Cardiac septum (tissue), 1 donor: ENCODE measurements around the gene ANKRD44. TPM values are rescaled to one million over a fixed set of nuclear protein-coding genes. Genes with fewer than 3 reads are reported as not detected.

Experiments used
- DNase-seq: peaks from one replicate; pipeline ENCODE4 v3.0.0-alpha.2; 2020; ENCODE audit warnings: low spot score
- intact Hi-C: fragments of 100-400 bp; cut with DNase I; formaldehyde crosslinking; loops from one replicate; pipeline ENCODE4 v1.14.0; 2022
- total RNA-seq: library from RNA; stranded (reverse); fragmentation: NEBNext Ultra II Directional; extraction: Animal tissue kit (Norgen Biotek cat#: 25700); gene quantifications from one replicate; pipeline ENCODE4 v1.2.1, GENCODE V29; 2021
- donor health status: DM: no; HTN: no; CAD: no.

ANKRD44 gene
- total RNA-seq, 1 donor from 2014 or later, result 6.4 TPM

DNA sequence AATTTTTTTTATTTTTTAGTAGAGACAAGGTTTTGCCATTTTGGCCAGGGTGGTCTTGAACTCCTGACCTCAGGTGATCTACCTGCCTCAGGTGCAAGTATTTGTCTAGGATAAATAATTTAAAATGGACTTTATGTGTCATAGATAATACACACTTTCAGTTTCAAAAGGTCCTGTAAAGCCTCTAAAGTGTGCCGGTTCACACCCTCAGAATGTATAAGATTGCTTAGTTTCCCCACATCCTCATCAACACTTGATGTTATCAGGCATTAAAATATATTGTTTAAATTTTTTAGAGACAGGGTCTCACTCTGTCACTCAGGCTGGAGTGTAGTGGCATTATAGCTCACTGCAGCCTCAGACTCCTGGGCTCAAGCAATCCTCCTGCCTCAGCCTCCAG is 170.5 kb downstream of the ANKRD44 start:
- intact Hi-C loops, result no loop called here
- no peak for DNase-seq

DNA sequence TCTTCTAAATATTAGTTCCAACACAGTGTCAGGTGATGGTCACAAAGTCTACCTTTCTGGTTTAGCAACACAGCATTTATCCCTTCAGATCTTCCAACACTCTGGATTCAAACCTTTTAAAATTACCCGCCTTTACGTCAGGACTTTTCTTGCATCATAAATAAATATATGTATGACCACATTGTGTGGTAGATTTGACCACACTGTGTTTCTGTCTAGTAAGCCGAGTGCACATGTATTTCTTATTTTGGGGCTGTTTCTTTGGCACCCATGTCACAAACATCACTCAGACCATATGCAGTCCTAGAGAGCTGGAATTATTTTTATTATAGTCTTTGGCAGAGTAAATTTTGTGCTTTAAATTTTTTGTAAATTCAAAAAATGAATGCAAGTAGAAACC is 172.1 kb downstream of the ANKRD44 start:
- intact Hi-C loops, result no loop called here
- no peak for DNase-seq

DNA sequence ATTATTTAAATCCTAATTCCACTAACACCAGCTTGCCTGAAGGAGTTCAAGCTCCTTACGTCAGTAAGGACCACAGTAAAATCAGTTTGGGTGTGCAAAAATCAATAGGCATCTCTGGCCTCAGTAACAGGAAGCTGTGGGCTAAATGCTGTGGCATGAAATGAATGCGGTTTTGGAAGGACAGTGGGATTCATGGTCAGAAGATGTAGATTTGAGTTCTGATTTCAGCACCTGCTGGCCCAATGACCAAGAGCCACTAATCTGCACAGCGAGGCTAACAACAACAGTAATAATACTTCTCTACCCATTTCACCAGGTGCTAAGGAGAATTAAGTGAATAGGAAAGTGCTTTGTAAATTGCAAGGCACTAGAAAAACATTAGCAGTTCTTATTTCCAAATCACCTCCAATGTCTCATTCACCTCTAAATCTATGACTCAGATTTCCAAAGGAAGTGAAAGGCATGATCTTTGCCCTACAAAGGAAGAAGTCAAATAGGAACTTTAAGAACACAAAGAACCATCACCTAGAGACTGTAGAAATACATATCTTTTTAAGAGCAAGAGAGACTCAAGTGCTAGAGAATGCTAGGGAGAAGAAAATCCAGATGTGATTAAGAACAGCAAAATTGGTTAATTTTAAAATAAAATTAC is 172.6 kb downstream of the ANKRD44 start:
- intact Hi-C loops, result no loop called here

DNA sequence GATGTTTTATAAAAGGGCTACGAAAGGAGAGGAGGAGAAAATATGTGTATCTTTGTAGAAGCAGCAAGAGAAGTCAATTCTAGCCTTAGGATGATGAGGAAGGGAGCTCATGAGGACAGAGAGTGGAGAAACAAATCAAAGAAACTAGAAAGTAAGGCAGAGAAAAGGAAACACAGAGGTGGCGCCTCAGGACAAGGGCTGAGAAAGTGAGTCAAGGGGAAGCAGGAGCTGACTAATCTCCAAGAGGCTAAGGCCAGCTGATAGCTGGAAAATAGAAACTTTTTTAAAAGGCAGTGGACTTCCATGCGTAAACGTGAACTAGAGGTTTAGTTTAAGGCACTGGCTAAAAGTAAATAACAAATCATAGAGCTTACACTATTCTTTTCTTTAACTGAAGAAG is 173.3 kb downstream of the ANKRD44 start:
- intact Hi-C loops, result no loop called here
- DNase-seq, result no peak

More for the DNA sequence above, 172.6 kb downstream of the ANKRD44 start:
- no peak for DNase-seq

DNA sequence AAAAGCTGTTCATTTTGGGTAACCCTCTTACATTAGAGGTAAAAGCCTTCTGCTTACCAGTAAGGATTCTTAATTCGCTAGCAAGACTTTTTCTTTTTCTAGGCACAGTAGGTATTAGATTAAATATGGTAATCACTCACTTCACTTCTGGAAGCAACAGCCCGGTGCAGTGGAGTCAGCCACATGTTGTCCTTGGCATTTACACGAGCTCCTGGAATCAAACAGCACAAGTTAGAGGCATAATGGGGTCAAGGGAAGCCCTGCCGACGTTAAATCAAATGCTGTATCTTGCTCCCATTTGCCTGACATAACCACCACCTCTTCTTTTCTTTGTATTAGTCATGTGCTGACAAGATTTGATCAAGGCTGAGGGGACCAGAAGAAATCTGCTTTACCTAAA is 174.1 kb downstream of the ANKRD44 start:
- intact Hi-C loops, result no loop called here
- no peak for DNase-seq

DNA sequence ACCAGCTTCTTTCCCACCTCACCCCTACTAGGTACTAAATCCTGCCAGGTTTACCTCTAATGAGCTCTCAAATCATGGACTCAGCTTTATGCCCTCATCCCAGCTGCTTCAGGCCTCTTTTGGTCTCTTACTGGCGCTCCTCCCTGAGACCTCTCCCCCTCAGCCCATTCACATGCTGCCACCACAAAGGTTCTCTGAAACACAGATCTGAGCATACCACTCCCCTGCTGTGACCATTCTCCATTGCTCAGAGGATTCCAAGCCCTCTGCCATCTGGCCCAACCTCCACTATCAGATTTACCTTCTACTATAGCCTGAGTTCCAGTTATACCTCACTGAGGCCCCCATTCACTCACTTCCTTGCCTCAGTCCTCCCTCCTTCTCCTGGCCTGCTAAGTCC is 174.8 kb downstream of the ANKRD44 start:
- DNase-seq, result no peak
- intact Hi-C loops, result no loop called here

DNA sequence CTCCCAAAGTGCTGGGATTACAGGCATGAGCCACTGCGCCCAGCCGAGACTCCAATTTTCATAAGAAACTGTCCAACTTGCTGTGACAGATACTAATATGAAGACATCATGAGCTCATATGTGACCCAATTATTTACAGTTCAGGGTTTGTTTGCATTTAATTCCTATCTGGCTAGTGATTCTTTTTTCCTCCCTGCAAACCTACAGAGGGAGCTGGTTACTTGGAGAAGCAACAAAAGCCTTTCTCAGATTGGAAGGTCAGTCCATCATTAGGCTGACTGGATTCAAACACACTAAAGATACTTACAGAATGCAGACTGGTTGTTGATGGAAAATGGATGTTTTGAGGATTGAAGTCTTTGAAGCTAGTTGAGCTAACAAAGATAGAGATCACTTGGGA is 176.4 kb downstream of the ANKRD44 start:
- intact Hi-C loops, result no loop called here

DNA sequence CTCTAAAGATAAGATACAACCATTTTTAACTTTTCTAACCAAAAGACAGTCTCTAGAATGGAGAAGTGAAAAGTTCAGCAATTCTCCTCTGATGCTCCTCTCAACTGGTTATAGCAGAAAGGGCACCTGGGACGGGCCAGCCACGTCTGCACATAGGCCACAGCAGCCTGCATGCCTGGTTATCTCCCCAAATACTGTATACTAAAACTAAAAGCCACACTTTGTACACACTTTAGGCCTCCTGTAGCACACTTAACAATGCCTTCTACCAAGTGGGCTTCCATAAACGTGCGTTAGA is 179.1 kb downstream of the ANKRD44 start:
- intact Hi-C loops, result no loop called here

More for the DNA sequence above, 176.4 kb downstream of the ANKRD44 start:
- DNase-seq, result no peak

DNA sequence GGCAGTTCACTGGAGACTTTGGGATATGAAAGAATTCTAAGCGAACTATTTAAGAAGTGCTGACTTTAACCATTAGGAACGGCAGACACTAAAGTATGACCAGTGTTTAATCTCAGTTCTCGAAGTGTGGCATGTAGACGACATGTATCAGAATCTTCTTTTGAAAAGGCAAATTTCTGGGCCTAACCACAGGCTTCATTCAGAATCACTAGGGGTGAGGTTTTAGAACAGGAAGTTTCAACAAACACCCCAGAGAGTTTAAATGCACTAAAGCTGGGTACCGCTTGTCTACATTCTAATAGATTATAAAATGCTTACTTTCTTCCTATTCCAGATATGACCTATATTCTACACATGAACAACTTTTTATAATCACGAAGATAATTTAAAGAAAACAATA is 180.3 kb downstream of the ANKRD44 start:
- intact Hi-C loops, result no loop called here
- no peak for DNase-seq

More for the DNA sequence above, 179.1 kb downstream of the ANKRD44 start:
- no peak for DNase-seq

DNA sequence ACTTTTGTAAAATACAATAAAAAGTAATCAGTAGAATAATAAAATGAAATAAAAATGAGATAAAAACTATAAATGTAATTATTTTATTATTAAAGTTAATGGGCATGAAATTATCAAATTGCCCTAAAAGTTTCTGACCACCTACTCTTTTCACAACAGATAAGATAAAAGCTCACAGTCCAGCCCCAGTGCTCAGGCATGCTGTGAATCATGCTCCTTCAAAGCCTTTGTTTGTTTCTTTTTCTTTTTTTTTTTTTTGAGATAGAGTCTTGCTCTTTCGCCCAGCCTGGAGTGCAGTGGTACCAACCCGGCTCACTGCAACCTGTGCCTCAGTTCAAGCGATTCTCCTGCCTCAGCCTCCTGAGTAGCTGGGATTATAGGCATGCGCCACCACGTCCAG is 181.7 kb downstream of the ANKRD44 start:
- intact Hi-C loops, result no loop called here
- no peak for DNase-seq

DNA sequence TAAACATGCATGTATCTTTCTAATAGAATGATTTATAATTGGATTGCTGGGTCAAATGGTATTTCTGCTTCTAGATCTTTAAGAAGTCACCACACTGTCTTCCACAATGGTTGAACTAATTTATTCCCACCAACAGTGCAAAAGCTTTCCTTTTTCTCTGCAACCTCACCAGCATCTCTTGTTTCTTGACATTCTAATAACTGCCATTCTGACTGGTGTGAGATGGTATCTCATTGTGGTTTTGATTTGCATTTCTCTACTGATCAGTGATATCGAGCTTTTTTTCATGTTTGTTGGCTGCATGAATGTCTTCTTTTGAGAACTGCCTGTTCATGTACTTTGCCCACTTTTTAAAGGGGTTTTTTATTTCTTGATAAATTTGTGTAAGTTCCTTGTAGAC is 182.5 kb downstream of the ANKRD44 start:
- DNase-seq, result no peak
- intact Hi-C loops, result no loop called here

DNA sequence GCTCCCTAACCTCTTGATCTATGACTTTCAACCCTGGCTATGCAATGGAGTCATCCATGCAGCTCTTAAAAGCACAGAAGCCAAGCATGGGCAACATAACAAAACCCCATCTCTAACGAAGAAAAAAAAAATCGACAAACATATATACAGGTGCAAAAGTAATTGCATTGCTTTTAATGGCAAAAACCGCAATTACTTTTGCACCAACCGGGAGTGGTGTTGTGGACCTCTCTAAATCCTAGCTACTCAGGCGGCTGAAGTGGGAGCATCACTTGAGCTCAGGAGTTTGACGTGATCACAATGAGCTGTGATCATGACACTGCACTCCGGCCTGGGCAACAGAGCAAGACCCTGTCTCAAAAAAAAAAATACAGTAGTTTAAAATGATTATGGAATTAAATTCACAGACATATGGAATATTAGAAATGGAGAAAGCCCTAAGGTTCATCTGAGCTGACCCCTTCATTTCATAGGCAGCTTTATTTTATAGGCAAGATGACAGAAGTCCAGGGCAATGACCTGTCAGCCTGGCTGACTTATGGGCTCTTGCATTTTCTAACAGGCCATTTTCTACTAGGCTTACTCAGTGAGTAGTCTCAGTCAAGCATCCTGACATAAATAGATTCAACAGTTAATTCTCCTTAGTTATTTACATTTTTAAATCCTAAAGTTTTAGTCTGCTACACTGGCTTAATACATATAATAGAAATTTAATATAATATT is 183.8 kb downstream of the ANKRD44 start:
- intact Hi-C loops, result no loop called here
- DNase-seq, result no peak

DNA sequence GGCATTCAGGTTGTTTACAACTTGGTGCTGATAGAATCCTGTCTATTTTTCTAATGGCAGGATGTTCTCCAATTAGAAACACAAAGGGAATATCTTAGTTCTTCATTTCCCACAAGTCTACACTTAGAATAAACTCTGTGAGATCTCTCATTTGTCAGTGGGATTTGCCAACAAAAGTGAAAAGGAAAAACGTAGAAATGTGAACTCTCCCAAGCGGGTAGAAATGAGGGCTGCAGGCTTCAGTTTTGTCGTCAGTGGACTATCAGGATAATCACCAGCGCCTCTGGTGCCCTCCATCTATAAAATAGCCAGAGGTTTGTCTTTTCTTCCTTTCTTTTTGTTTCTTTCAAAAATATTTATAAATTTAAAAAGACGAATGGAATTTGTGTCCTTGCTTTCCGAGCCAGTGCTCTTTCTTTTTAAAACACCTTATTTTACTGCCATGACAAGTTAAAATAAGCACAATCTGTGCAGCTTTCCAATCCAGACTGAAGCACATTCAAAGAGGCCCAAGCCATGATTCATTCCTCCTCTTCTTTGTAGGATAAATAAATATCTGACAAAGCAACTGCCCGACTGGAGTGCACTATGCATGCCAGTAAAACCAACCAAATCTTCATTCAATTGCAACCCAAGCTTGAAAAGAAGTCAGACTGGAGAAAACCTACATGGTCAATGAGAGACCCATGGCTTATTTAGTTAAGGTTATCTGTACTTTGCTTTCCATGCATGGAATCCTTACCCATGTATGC is 185.8 kb downstream of the ANKRD44 start:
- no peak for DNase-seq
- intact Hi-C loops, result no loop called here

DNA sequence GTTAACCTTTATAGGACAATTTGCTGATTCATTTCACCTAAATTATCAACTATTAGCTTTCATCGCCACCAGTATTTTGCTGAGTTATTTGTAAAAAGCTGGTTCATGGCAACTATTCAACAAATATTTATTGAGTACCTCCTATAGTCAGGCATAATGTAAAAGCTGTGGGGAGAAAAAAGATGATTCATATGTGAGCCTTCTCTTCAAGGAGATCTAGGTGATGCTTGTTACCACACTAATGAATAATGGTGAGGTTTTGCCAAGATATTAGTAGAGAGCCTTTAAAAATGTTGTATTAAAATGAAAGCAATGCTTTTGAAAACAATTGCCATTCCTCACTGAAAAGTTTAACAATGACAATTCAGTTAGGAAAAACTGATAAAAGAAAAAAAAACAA is 187.8 kb downstream of the ANKRD44 start:
- intact Hi-C loops, result no loop called here
- DNase-seq, result no peak

DNA sequence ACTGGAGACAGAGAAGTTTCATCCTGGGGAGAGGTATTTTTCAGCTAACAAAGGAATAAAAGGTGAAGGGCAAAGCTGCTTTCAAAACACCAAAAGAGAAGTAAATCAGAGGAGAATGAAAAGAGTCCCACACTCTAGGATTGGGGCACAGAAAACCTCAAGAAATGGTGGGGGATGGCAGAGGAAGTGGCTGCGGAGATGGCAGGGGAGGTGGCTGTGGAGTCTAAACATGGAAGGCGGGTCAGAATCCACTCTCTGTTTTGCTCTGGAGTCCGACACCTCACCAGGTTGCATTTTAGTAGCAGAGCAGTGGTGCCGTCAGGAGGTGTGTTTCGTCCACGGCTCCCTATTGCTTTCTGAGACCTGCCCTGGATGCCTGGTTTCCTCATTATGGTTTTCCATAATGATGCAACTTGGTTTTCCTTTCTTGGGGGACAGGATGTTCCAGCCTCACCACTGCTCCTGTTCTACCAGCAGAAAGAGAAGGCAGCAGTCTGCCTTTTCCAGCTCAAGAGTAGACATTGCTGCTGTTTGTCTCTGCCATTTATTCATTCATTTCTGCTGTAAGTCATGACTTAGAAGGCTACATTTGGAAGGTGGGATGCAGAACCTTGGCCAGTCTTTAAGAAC is 188.7 kb downstream of the ANKRD44 start:
- DNase-seq, result no peak
- intact Hi-C loops, result no loop called here

DNA sequence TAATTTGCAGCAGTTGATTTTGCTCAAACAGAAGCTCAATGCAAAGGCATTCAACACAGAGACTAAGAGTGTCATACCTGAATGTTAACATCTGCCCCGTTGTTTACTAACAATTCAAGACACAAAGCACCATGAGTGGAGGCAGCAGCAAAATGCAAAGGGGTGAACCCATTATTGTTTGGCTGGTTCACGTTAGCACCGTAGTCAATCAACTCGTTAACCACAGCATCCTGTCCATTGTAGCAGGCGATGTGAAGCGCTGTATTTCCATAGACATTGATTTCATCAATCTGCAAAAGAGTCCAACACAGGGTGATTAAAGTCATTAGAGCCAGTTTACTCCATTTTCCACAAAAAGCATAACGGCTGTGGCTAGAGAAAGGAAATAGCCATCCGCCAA is 189.3 kb downstream of the ANKRD44 start:
- intact Hi-C loops, result no loop called here
- DNase-seq, result no peak

DNA sequence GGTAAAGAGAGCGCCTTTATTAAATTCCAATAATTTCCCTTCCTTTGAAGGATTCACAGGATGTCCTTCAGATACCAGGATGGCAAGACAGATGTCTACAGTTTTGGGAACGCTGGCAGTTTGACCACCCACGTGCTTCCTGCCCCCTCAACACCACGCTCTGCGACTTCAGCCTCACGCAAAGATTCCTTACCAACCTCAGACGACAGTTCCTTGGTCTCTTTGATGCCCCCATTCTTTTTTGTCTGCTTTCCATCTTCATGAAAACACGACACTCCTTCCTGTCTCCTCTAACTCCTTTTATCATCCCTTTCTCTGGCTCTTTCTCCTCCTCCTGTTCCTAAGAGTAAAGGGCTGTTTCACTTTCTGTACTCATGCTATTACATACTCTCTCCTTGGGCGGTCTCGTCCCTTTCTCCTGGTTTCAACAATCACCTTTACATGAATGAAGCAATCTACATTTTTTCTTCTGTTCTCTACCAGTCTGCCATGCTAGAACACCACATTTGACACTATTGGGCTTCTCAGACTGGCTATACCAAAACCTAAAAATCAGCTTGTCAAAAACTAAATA is 194.2 kb downstream of the ANKRD44 start:
- intact Hi-C loops, result loop anchor here (1.0 to 10.0 kb wide), 2 partner anchors 48 to 261 kb away; no protein-coding TSS in a partner anchor
- no peak for DNase-seq

DNA sequence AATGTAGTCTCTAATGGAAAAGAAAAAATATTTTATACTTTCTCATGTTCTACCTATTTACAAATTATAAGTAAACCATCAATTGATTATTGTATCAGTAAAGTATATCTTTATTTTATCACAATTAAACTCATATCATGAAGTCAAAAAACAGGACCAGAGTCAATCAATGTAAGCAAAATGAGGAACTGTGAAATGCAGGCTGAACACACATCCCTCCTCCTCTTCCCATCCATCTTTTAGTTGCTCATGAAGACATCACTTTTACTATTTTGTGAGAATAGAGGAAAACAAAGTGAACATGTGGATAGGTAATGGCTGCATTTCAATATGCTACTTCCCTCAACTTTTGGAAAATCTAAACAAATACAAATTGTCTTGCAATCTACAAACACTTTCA is 195.3 kb downstream of the ANKRD44 start:
- intact Hi-C loops, result loop anchor here (10.0 kb wide), 1 partner anchor 49 kb away; no protein-coding TSS in a partner anchor
- no peak for DNase-seq

DNA sequence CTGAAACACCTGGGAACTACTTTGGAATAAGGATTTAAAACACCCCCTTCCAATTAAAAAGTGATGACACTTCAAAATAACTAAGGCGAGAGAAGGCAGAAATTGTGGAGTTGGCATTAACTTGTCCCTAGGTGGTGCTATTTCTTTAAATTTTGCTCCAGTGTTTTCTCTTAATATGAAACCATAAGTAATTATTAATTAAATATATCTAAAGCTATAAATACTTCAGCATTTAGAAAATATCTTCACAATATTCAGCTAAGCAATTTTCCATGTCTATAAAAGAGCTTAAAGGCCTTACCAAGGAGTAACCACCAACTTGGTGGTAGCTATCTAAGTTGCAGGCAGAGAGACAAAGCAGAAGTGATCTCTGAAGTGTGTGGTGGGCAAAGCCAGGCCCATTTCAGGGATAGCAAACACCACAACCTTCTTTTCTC is 197.3 kb downstream of the ANKRD44 start:
- DNase-seq, result no peak

DNA sequence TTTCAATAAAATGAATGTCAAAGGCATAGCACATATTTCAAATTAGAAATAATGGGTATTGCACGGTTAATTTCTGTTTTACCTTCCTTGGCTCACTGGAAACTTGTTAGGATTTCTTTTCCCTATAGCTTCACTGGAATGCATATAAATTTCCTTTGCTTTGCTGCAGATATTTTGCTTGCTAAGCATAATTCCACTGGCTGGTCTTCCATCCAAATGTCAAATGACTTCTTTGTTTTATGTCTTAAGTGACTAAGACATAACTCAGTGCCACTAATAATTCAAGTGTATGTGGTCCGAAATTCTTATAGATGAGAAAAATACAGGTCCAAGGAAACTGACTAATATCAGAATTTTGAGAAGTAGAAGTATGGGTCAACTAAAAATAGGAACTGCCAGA is 201.3 kb downstream of the ANKRD44 start:
- intact Hi-C loops, result loop anchor here (2.0 kb wide), 1 partner anchor 31 kb away; no protein-coding TSS in a partner anchor

More for the DNA sequence above, 197.3 kb downstream of the ANKRD44 start:
- intact Hi-C loops, result loop anchor here (2.0 to 10.0 kb wide), 4 partner anchors 52 to 264 kb away; partner anchors contain the start of gene ANKRD44

More for the DNA sequence above, 201.3 kb downstream of the ANKRD44 start:
- DNase-seq, result no peak
